ENCODE measurements around the gene CREM. TPM values are rescaled to one million over a fixed set of nuclear protein-coding genes. Genes with fewer than 3 reads are reported as not detected.

Gene CREM
- polyA plus RNA-seq, 12 donors = 37.1 to 70.9 (median 54.0) TPM; not detected in 1

GRCh38 chr10:35130663-35131062 is 4.0 kb downstream of the CREM start:
- DNase-seq = no peak

DNA sequence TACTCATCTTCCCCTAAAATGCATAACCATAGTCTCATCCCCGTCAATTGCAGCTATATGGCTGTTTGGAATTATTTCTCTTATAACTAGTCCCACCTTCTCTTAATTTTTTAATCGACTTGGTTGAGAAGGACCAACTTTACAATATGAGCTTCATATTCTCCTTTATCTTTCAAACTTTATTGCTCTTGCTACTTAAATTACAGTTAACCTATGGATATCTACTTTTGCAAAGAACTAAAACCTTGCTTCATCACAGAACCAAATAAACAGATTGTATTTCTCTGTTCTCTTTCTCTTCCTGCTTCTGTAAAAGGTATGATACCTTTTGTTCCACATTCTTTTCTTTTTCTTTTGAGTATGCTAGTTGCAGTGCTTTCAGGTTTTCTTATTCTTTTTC is 6.1 kb downstream of the CREM start:
- no peak for DNase-seq

DNA sequence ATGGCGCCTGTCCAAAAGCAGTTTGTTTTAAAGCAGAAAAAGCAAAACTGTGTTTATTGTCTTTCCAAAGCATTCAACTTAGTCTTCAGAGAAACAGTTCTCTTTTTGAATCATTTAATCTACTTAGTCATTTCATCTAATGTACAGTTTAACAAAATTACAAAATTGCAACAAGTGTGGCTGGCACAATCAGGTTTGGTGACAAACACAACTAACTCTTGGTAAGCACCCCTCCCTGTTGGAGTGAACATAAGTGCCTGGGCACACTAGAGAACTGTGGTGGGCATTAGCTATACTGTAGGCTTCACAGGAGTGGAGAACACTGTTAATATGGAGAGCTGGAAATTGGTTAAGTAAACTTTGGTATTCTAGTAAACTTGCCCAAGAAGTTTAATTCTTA is 6.9 kb downstream of the CREM start:
- no peak for DNase-seq

DNA sequence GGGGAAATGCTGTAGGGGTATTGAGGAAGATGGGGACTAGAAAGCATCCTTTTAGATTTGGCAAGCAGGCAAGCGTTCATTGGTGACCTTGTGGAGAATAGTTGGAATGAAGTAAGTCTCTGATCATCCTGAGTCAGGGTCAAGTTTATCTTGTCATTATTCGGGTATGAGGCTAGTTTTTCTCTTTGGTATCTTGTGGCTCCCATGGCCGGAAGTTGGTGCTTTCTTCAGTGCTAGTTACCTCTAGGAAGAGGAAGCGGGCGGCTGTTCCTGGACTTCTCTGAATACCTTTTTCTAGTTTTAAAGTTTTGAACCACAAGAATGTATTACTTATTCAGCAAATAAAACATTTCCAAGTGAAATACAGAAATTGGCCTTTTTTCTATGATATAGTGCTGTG is 9.2 kb downstream of the CREM start:
- no peak for DNase-seq

- no peak for DNase-seq
Measured at GRCh38 chr10:35136263-35136815, 9.7 kb downstream of the CREM start.

DNA sequence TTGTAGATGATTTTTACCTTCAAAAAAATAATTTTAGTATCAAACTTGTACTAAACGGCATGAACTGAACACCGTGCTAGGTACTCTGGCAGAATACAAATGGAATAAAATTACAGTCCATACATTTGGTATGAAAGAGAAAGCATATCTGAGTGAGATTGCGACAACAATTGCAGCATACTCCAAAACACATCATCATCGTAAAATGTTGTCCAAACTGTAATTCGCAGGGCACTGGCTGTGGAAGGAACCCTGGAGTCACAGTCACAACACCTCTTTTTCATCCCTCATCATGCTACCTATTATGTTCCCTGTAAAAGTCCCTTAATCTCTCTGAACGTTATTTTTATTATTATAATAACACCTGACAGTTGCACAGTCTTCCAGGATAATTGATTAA is 13.5 kb downstream of the CREM start:
- no peak for DNase-seq

- DNase-seq = no peak
Measured at GRCh38 chr10:35140727-35141126, 14.1 kb downstream of the CREM start.

GRCh38 chr10:35150308-35150707 is 23.7 kb downstream of the CREM start:
- no peak for DNase-seq

- DNase-seq = no peak
Measured at GRCh38 chr10:35152992-35153391, 26.3 kb downstream of the CREM start.

- DNase-seq = no peak
Measured at GRCh38 chr10:35153716-35154115, 27.1 kb downstream of the CREM start.

DNA sequence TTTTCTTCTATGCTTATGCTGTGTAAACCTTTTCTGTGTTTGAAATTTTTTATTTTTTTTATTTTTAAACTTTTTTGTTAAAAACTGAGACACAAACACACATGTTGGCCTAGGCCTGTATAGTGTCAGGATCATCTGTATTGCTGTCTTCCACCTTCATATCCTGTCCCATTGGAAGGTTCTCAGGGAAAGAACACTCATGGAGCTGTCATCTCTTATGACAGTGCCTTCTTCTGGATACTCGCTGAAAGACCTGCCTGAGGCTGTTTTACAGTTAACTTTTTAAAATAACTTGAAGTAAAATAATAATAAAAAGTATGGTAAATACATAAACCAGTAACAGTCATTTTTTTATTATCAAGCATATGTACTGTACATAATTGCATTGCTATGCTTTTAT is 34.1 kb downstream of the CREM start:
- DNase-seq = no peak

DNA sequence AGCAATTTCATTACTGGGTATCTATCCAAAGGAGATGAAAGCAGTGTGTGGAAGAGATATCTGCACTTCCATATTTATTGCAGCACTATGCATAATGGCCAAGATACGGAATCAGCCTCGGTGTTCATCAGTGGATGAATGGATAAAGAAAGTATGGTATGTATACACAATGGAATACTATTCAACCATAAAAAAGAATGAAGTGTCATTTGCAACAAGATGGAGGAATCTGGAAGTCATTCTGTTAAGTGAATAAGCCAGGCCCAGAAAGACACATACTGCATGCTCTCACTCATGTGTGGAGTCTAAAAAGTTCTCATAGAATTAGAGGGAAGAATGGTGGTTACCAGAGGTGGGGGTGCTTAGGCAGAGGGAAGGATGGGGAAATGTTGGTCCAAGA is 35.3 kb downstream of the CREM start:
- DNase-seq = no peak

GRCh38 chr10:35165136-35165535 is 38.5 kb downstream of the CREM start:
- no peak for DNase-seq

DNA sequence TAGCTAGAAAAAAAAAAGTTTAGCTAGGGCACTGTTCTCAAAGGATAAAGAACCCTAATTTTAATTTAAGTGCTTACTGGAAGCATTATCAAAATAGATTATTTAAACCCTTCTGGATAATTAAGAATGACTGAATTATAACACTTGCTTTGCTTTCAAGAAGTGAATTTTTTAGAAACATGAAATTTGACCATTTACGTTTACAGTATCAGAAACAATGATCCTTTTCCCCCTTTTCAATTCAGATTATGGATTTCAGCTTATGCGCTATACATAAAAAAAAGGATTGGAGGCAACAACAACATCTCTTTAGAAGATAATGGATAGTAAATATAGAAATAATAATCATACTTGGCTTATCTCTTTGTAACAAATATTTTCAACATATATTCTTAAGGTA is 39.2 kb downstream of the CREM start:
- DNase-seq = no peak

- no peak for DNase-seq
Measured at GRCh38 chr10:35166607-35167006, 40.0 kb downstream of the CREM start.

DNA sequence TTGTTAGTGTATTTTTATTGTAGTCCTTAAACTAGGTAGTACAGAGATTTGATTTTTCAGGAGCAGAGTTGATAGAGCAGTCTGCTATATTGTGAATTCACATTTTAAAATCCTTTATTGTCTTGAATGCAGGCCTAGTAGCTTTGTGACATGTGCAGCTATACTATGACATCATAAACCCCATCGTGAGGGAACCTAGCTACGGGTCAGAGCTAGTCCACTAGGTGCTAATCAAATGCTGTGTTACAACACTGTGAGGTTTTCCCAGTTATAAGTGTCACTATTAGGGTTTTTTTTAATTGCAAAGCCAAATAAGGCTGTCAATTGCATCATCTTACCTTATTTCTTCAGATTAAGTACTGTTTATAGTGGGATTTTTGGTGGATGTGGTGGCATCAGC is 40.7 kb downstream of the CREM start:
- DNase-seq = no peak

DNA sequence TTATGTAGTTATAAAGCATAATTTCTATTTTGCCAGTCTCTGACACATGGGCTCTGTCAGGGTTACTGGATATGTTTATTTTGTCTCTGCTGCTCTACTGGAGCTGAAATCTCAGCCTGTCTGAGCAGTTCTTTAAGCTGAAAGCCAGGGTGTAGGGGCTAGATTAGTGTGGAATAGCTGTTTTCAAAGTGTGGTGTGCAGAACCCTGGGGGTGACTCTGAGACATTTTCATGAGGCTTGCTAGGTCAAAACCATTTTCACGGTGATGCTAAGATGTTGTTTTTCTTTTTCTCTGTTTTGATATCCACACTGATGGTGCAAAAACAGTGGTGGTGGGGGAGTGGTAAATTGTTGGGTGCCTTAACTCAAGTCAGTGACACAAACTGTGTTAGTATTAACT is 45.5 kb downstream of the CREM start:
- DNase-seq = no peak

DNA sequence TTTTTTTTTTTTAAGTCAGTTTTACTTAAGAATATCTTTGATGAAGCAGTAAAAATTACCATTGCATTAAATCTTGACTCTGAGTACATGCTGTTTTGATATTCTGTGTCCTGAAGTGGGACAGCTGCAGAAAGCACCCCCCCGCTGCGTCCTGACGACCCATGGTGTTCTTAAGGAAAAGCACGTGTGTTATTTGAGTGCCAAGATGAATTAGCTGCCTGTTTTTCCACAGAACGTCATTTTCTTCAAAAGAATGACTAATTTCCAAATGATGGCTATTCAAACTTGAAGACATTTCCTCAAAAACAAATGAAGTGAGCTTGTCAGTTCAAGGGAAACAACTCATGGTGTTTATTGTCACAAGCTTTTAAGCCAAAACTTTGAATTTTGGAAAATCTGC is 45.9 kb downstream of the CREM start:
- DNase-seq = no peak

- DNase-seq = no peak
Measured at GRCh38 chr10:35178331-35178730, 51.7 kb downstream of the CREM start.

GRCh38 chr10:35182631-35183510 is 56.2 kb downstream of the CREM start:
- no peak for DNase-seq

GRCh38 chr10:35184527-35185171 is 58.0 kb downstream of the CREM start:
- DNase-seq = no peak

DNA sequence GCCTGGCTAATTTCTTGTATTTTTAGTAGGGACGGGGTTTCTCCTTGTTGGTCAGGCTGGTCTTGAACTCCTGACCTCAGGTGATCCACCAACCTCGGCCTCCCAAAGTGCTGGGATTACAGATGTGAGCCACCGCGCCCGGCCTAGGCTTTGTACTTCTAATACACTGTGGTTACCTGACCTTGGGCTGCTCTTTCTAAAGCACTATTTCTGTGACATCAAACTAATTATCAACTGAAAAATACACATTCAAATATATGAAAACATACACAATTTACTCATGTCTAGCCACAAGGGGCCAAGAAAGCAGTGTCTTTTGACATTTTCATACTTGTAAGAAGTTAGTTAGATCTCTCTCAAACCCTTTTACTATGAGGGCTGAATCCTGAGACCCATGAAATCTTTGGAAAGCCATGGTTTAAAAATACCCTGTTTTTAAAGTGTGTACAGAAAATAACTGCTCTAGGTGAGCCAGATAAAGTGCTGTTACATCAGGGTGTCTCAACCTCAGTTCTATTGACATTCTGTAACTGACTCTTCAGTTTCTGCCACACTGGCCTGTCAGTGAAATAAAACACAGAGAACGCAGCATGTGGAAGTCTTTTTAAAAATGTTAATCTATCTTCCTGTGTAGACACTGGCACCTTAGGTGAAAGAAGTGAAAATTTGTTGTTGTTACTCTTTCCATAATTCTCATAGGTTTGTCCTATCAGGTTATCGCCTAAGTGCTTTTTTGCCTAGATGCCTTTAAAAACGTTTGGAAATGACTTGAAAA is 58.8 kb downstream of the CREM start:
- DNase-seq = no peak
